22Rv1 (cell line): Measurements from ENCODE around the gene KIAA0513.

Source experiments
- H3K27ac ChIP-seq: fragments of 450-650 bp; 2 replicates; pipeline ENCODE4 v1.5.1; 2017
- ZFX ChIP-seq: fragments of 450-650 bp; IDR thresholded peaks from 2 replicates; pipeline ENCODE4 v1.6.1; 2017; ENCODE audit warnings: antibody characterized with exemption, borderline replicate concordance
- TF ChIP-seq, protein P1 (sequence below): fragments of 450-650 bp; IDR thresholded peaks from 2 replicates; pipeline ENCODE4 v1.5.1; 2017; ENCODE audit warnings: mild to moderate bottlenecking

The KIAA0513 gene

GRCh38 chr16:85125570-85126393 is 98.2 kb downstream of the KIAA0513 start:
- H3K27ac ChIP-seq: no peak overlapping the region
- no peak for TF ChIP-seq ZFX
- TF ChIP-seq, protein P1, sequence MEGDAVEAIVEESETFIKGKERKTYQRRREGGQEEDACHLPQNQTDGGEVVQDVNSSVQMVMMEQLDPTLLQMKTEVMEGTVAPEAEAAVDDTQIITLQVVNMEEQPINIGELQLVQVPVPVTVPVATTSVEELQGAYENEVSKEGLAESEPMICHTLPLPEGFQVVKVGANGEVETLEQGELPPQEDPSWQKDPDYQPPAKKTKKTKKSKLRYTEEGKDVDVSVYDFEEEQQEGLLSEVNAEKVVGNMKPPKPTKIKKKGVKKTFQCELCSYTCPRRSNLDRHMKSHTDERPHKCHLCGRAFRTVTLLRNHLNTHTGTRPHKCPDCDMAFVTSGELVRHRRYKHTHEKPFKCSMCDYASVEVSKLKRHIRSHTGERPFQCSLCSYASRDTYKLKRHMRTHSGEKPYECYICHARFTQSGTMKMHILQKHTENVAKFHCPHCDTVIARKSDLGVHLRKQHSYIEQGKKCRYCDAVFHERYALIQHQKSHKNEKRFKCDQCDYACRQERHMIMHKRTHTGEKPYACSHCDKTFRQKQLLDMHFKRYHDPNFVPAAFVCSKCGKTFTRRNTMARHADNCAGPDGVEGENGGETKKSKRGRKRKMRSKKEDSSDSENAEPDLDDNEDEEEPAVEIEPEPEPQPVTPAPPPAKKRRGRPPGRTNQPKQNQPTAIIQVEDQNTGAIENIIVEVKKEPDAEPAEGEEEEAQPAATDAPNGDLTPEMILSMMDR: no peak

GRCh38 chr16:85126394-85126704 is 98.8 kb downstream of the KIAA0513 start:
- H3K27ac ChIP-seq: no peak overlapping the region
- no peak for TF ChIP-seq ZFX
- TF ChIP-seq, protein P1: no peak

DNA sequence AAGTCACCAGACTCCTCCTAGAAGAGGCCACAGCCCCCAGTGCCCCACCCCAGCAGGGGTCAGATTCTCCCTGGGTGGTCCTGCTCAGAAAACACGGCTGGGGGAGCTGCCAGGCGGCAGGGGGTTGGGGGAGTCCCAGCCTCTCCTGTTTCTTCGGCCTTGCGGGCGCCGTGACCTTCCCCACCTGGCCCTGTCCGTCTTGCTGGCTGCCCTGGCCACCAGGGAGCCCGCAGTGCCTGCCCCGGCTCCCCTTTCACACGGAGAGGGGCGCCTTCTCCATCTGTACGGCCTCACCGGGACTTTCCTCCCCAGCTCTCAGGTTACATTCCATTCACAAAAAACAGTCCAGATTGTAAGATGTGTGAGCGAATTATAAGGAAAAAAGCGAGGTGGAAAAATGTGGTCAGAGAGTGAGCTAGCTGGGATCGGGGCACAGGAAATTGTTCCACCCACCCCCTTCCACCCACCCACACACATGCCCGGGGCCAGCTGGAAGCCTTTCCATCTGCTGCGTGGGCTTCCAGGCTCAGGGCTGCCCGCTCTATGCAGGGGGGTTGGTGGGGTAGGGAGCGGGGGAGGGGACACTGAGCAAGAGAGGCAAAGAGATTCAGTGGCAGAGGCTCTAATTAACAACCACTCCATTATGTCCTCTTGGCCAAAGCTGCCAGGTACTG is 99.2 kb downstream of the KIAA0513 start:
- no peak overlapping the region for H3K27ac ChIP-seq
- no peak for TF ChIP-seq ZFX
- TF ChIP-seq, protein P1: no peak

DNA sequence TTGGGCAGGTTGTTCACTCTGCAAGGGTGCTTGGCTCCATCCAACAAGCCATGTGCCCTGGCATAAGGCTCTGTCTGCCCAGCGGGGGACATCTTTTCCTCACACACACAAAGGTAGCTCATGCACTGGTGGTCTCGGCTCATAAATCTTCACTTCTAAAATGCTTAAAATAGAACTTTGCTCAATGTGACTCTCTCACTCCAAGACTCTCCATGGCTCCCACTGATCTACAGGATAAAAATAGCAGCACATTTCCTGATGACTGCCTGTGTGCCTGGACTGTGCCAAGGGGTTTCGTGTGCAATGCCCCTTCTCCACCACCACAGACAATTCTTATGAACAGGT is 99.8 kb downstream of the KIAA0513 start:
- no peak overlapping the region for H3K27ac ChIP-seq
- no peak for TF ChIP-seq ZFX
- TF ChIP-seq, protein P1: no peak

- no peak overlapping the region for H3K27ac ChIP-seq
- TF ChIP-seq ZFX: no peak
- TF ChIP-seq, protein P1: no peak
These were observed 100.7 kb downstream of the KIAA0513 start for GRCh38 chr16:85128079-85128837.

DNA sequence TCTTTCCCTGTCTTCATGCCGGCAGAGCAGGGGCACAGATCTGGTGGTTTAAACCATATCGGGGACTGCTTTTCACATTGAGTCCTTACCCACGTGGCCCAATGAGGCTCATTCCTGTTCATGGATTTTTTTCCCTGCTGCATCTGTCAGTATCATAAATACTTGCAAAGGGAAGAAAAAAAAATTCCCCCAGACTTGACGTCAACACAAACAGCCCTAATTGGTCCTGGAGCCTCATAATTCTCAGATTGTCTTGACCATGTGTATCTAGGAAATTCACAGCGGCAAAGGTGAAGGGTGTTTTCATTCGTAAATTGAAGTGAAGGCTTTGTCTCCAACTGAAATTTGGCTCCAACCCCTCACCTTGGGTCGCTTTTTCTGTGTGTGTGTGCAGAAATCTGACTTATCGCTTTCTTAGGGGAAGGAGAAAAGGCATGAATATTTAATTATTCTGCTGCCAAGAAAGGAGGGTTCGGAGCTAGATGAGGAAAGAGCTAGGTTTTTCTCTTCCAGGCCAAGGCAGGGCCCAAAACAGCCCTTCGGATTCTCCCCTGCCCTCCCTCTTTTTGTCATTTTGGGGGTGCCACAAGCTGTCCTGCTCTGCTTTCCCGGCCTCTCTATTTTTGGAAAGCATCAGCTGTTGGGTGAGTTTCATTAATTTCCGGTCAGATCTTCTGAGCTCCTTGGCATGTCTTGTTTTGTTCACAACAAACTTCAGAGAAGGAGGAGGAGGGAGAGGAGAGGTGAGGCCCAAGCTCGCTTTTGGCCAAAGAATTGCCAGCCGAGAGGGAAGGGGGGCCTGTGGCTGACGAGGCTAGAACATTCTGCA is 102.5 kb downstream of the KIAA0513 start:
- H3K27ac ChIP-seq: no peak overlapping the region
- TF ChIP-seq, protein P1: no peak
- no peak for TF ChIP-seq ZFX
